ENCODE data around the gene BOLL. TPM values are rescaled to one million over a fixed set of nuclear protein-coding genes. Genes with fewer than 3 reads are reported as not detected.

Gene BOLL
- total RNA-seq, 3 donors from 2014 or later (not counting 1 experiment from before 2014, with no cell fraction given): not detected

DNA sequence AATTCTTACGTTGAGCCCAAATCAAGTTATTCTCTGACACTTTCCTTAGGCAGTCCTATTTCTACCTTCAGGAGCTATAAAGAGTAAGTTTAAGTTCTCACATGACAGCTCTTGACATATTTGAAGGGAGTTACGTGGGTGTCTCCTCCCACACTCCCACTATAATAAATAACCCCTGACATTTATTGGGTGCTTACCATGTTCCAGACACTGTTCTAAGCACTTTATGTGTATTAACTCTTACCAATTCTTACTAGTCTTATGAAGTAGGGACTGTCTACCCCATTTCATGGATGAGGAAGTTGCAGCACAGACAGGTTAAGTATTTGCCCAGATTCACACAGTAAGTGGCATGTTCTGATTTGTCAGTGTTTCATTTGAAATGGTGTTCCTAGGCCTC, 37.2 kb upstream of the BOLL start:
- Histone ChIP-seq H3K36me3 (ENCODE audit: control insufficient read depth, insufficient read depth, low read length) (no peaks in the 10 kb centered on the region), H3K4me3 (ENCODE audit: low read length) (no peak overlapping the region), H3K27me3 (ENCODE audit: control insufficient read depth, insufficient read depth, low read length) (no peaks in the 10 kb centered on the region), H3K4me1 (ENCODE audit: control insufficient read depth, insufficient read depth, low read length) (no peaks in the 10 kb centered on the region), H3K27ac (ENCODE audit: low read length) (no peak overlapping the region), H3K9me3 (ENCODE audit: control insufficient read depth, insufficient read depth, low read length) (no peaks in the 10 kb centered on the region)
- DNase-seq (no peak), ATAC-seq (no peak)
- H3K27ac Mint-ChIP-seq: no peak overlapping the region
- WGBS (ENCODE audit: insufficient coverage): 84% methylated on average over 2 of the region's 2 CpGs
- TF ChIP-seq, protein P1, sequence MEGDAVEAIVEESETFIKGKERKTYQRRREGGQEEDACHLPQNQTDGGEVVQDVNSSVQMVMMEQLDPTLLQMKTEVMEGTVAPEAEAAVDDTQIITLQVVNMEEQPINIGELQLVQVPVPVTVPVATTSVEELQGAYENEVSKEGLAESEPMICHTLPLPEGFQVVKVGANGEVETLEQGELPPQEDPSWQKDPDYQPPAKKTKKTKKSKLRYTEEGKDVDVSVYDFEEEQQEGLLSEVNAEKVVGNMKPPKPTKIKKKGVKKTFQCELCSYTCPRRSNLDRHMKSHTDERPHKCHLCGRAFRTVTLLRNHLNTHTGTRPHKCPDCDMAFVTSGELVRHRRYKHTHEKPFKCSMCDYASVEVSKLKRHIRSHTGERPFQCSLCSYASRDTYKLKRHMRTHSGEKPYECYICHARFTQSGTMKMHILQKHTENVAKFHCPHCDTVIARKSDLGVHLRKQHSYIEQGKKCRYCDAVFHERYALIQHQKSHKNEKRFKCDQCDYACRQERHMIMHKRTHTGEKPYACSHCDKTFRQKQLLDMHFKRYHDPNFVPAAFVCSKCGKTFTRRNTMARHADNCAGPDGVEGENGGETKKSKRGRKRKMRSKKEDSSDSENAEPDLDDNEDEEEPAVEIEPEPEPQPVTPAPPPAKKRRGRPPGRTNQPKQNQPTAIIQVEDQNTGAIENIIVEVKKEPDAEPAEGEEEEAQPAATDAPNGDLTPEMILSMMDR (IDR thresholded peaks at IDR 0.05): no peak
- no peak overlapping the region for H3K4me3 Mint-ChIP-seq
- intact Hi-C loops (cut with micrococcal nuclease): no loop called here
- H3K36me3 Mint-ChIP-seq: no peaks in the 10 kb centered on the region
- H3K4me1 Mint-ChIP-seq: no peaks in the 10 kb centered on the region
- peaks cover 13 to 27% of the 10 kb centered on the region in 2 donors for H3K27me3 Mint-ChIP-seq (ENCODE audit: low read depth in 2 of 2)
- H3K9me3 Mint-ChIP-seq: no peaks in the 10 kb centered on the region

DNA sequence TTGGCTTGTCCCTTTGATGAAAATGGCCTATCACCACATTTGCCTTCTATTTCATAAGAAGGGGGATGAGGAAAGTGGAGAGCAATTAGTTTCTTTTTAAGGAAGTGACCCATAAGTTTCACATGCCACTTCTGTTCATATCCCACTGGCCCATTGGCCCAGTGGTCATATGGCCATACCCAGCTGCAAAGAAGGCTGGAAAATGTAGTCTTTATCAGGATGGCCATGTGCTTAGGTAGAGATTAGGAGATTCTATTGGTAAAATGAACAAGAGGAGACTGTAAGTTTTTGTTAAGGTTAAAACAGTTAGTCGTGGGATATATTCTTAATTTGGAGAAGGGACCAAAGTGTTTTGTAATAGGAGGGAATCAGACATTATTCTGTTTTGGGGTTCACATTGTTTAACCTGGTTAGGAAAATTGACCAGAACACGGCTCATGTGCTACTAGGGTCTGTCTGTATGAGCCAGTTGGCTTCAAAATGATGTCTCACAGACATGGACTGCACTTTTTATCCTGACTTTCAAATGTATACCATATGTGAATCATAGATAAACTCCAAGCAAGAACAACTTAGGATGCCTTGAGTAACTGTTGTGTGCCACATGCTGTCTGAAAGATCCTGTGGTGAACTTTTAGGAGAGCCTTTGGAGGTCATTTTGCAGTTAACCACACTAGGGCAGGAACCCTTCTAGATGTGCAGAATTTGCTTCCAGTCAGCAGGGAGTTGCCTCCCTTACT, 36.6 kb upstream of the BOLL start:
- WGBS (ENCODE audit: insufficient coverage): 86% methylated on average over 2 of the region's 2 CpGs
- no peaks in the 10 kb centered on the region for H3K4me1 Mint-ChIP-seq
- no peaks in the 10 kb centered on the region for H3K36me3 Mint-ChIP-seq
- no peak for DNase-seq
- no peak overlapping the region for H3K27ac Mint-ChIP-seq
- Histone ChIP-seq H3K9me3 (ENCODE audit: control insufficient read depth, insufficient read depth, low read length) (no peaks in the 10 kb centered on the region), H3K4me1 (ENCODE audit: control insufficient read depth, insufficient read depth, low read length) (no peaks in the 10 kb centered on the region), H3K36me3 (ENCODE audit: control insufficient read depth, insufficient read depth, low read length) (no peaks in the 10 kb centered on the region), H3K27me3 (ENCODE audit: control insufficient read depth, insufficient read depth, low read length) (no peaks in the 10 kb centered on the region), H3K4me3 (ENCODE audit: low read length) (no peak overlapping the region), H3K27ac (ENCODE audit: low read length) (no peak overlapping the region)
- H3K9me3 Mint-ChIP-seq: no peaks in the 10 kb centered on the region
- H3K4me3 Mint-ChIP-seq: no peak overlapping the region
- TF ChIP-seq, protein P1 (IDR thresholded peaks at IDR 0.05): no peak
- ATAC-seq: no peak
- intact Hi-C loops (cut with micrococcal nuclease): no loop called here
- peaks cover 9 to 31% of the 10 kb centered on the region in 2 donors for H3K27me3 Mint-ChIP-seq (ENCODE audit: low read depth in 2 of 2)

DNA sequence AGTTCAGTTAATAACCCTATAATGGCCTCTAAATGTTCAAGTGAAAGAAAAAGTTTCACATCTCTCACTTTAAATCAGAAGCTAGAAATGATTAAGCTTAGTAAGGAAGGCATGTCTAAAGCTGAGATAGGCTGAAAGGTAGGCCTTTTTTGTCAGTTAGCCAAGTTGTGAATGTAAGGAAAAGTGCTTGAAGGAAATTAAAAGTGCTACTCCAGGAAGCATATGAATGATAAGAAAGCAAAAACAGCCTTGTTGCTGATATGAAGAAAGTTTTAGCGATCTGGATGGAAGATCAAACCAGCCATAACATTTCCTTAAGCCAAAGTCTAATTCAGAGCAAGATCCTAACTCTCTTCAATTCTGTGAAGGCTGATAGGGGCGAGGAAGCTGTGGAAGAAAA, 29.4 kb upstream of the BOLL start:
- 73% methylated on average over 1 of the region's 2 CpGs for WGBS (ENCODE audit: insufficient coverage)
- Histone ChIP-seq H3K9me3 (ENCODE audit: control insufficient read depth, insufficient read depth, low read length) (no peaks in the 10 kb centered on the region), H3K27me3 (ENCODE audit: control insufficient read depth, insufficient read depth, low read length) (peaks cover 8% of the 10 kb centered on the region), H3K4me3 (ENCODE audit: low read length) (no peak overlapping the region), H3K27ac (ENCODE audit: low read length) (no peak overlapping the region), H3K36me3 (ENCODE audit: control insufficient read depth, insufficient read depth, low read length) (no peaks in the 10 kb centered on the region), H3K4me1 (ENCODE audit: control insufficient read depth, insufficient read depth, low read length) (no peaks in the 10 kb centered on the region)
- intact Hi-C loops (cut with micrococcal nuclease): no loop called here
- DNase-seq (no peak), ATAC-seq (no peak)
- no peak overlapping the region for H3K4me3 Mint-ChIP-seq
- H3K27me3 Mint-ChIP-seq (ENCODE audit: low read depth in 2 of 2): peaks cover 21 to 58% of the 10 kb centered on the region in 2 donors
- H3K9me3 Mint-ChIP-seq: no peaks in the 10 kb centered on the region
- TF ChIP-seq, protein P1 (IDR thresholded peaks at IDR 0.05): no peak
- H3K4me1 Mint-ChIP-seq: no peaks in the 10 kb centered on the region
- no peak overlapping the region for H3K27ac Mint-ChIP-seq
- no peaks in the 10 kb centered on the region for H3K36me3 Mint-ChIP-seq
